Epithelial cell of prostate (primary cell): ENCODE measurements around the gene ADCYAP1R1.

Experiments
- DNase-seq: peaks from one replicate; pipeline ENCODE4 v3.0.0-alpha.2; 2011; ENCODE audit warnings: low read depth, low spot score
- H3K27ac ChIP-seq: fragments of 450-650 bp; 2 replicates; pipeline ENCODE4 v1.5.1; 2017; ENCODE audit warnings: mild to moderate bottlenecking

Gene ADCYAP1R1

DNA sequence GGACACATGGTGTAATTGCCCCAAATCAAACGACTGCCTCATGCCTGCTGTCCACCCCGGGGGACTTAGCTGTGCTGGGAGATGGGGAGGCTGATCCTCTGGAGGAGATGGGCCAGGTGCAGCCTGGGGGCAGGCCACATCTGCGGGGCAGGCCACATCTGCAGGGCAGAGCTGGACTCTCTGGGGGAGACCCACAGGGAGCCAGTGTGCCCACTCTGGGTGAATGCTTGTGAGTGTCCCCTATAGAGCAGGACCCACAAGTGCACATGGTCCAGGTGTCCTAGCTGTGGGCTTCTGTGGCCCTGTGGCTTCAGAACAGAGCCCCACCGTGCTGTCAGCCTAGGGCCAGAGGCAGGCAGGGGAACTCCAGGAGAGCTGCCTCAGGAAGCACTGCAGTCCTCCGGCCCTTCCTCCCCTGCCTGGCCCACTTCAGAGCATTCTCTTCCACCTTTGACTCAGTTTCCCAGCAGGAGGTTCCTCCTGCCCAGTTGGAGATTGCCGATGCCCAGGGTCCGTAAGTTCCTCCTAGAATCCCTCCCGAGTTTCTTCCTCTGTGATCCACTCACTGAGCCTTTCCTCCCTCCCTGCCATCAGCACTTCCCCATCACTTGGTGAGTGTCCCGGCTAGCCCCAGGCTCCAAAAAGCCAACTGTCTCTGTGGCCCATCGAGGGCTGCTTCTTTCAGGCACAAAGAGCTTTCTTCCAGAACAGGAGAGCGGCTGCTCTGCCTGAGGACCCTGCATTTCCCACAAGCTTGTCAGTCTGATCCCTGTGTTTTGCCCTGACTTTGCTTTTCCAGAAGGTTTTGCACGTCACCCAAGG, 50.3 kb downstream of the ADCYAP1R1 start:
- DNase-seq, result no peak
- H3K27ac ChIP-seq, result no peak overlapping the region

DNA sequence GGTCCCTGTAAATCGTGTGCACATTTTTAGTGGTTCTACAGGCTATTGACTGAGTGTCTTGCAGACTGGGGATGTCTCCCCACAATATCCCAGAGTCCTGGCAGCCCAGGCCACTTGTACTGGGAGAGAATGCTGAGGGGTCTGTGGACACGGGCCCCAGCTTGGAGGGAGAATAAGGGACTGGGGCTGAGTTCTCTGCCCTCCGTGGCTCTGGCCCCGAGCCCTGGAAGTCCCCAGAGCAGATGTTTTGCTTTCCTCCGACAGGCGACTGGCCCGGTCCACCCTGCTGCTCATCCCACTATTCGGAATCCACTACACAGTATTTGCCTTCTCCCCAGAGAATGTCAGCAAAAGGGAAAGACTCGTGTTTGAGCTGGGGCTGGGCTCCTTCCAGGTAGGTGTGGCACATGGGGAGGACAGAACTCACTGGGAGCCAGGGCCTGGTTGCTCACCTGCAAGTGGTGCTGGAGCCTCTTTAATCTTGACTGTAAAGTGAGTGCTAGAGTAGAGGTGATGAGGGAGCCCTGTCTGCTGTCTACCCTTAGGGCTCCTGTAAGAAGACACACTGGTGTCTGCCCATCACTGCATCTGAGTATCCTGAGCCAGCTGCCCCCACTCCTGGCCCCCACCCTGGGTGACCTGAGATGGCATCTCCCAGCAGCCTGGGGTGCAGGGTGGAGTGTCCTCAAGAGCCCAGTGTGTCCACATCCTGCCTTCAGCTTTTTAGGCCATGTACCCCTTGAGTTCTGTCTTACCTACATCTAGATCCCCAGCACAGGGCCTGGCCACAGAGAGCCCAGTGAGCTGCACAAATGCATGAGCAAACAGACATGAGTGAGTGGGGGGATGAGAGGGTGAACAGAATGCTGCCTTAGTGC, 51.1 kb downstream of the ADCYAP1R1 start:
- no peak for DNase-seq
- H3K27ac ChIP-seq, result no peak overlapping the region

GRCh38 chr7:31104361-31105255, 52.5 kb downstream of the ADCYAP1R1 start:
- DNase-seq, result no peak
- no peak overlapping the region for H3K27ac ChIP-seq

DNA sequence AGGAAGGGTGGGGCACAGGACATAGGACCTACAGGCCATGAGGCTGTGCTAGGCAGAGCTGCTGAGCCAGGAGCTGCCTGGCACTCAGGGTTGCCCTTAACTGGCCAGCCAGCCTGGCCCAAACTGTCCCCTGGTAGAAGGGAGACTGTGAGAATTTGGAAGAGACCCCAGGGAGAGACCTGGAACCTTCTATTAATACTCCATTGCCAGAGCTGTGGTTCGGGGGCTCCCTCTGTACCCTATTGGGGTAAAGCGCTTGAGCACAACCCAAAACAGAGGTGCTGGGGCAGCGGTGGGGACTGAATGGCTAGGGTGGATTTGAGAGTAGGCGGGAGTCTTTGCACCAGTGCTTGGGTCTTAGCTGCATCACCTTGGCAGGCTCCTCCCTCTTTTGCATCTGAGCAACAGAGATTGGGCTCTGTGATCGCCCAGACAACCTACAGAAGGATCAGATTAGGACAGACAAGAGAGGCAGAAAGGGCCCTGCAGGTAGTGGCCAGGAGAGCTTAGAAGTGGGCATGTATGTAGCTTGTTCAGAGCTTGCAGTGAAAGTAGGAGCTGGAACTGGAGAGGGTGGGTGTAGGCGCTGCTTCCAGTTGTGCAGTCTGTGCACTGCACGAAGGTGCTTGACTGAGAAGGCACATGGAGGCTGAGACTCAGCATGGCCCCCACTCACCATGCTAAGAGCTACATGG, 53.3 kb downstream of the ADCYAP1R1 start:
- DNase-seq, result no peak
- H3K27ac ChIP-seq, result no peak overlapping the region

- no peak for DNase-seq
- H3K27ac ChIP-seq, result no peak overlapping the region
Measured at GRCh38 chr7:31106303-31107105, 54.4 kb downstream of the ADCYAP1R1 start.

GRCh38 chr7:31107106-31108090, 55.3 kb downstream of the ADCYAP1R1 start:
- H3K27ac ChIP-seq, result no peak overlapping the region
- no peak for DNase-seq

- no peak for DNase-seq
- H3K27ac ChIP-seq, result no peak overlapping the region
Measured at GRCh38 chr7:31108097-31108657, 56.1 kb downstream of the ADCYAP1R1 start.

DNA sequence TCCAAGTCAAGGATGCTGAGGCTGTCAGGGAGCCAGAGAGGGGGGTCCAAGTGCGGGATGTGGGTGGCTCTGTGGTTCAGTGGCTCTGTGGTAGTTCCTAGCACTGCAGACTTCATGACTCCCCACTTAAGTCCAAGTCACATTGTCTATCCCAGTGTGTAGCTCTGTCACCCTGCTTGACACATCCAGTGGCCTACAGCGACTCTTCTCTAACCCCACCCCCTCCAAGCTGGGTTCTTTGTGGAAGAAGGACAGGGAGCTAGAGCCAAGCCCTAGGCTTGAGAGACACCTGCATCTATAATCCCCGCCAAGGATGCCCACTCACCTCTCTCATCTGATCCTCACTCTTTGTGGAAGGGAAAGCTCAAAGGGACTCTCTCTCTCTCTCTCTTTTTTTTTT, 57.6 kb downstream of the ADCYAP1R1 start:
- DNase-seq, result no peak
- no peak overlapping the region for H3K27ac ChIP-seq

DNA sequence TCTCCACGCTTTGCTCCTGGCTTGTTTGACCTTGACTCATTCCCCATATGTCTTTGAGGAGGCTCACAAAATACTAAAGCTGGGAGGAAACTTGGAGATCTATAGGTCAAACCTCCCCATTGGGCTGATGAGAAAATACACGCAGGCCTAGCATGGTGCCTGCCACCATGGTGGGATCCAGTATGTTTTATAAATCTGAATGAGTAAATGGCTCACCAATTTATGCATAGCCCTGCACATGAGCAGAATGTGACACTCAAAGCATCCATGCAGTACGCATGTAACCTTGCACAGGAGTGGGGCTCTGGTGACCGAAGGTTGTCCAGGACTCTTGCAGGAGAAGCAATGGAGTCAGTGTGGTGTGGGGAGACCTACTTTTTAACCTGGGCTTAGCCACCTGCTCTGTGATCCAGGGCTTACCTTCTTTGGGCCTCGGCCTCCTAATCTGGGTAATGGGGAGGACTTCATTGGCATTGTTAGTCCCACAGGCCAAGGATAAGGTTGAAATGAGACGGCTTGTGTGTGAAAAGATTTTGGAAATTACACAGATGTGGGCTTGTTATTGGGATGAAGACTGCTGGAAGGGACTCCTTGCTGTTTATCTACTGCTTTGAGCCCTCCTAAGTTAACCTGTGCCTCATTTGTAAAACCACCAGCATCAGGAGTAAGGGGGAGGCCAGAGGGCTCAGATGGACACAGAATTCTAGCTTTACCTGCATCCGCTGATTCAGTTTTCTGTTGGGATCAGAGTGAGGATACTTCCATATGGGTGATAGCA, 58.4 kb downstream of the ADCYAP1R1 start:
- DNase-seq, result no peak
- no peak overlapping the region for H3K27ac ChIP-seq

DNA sequence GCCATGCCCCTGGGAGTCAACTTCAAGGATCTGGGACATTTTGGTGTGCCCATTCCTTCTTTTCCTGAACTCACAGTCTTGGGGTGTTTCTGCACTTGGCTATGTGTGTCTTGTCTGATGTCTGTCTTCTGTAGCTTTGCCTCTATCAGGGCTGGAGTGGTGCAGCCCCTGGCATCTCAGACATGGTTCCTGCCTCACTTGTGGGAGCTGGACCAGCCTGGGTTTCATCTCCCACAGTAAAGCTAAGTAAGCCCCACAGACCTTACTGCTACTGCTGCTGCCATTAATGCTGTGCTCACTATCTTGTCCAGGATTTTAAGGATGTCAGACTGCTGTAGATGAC, 59.0 kb downstream of the ADCYAP1R1 start:
- no peak for DNase-seq
- no peak overlapping the region for H3K27ac ChIP-seq

GRCh38 chr7:31113660-31114059, 61.6 kb downstream of the ADCYAP1R1 start:
- DNase-seq, result no peak

DNA sequence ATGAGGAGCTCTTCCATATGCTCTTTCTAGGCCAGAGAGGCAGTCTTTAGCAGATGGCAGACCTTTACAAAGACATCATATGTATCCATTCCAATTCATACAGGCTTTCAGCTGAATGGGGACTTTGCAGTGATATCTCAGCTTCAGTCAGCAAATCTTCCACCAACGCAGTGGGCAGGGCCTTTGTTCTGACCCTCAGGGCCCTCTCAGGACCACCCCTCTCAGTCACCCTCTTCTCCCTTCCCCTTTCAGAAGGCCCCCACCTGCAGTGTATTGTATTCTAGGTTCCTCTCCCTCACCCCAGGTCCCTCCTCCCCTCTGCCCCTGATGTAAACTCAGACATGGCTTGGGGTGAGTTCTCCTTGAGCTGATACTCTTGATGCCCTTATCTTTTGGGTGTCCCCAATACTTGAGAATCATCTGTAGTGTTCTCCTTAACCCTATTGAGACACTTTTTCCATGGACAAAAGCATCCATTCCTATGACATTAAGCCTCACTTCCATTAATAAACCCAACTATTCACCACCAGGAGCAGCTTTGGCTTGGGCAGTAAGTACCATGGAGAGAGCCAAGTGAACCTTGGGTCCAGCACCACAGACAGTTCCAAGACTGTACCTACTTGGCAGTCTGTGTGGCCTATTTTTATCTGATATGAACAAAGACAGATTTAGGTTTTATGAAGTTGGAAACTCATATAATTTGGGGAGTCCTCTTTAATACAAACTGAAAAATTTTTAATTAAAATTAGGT, 62.7 kb downstream of the ADCYAP1R1 start:
- DNase-seq, result no peak
- H3K27ac ChIP-seq, result no peak overlapping the region

More at GRCh38 chr7:31113660-31114059, 61.6 kb downstream of the ADCYAP1R1 start:
- H3K27ac ChIP-seq, result no peak overlapping the region

DNA sequence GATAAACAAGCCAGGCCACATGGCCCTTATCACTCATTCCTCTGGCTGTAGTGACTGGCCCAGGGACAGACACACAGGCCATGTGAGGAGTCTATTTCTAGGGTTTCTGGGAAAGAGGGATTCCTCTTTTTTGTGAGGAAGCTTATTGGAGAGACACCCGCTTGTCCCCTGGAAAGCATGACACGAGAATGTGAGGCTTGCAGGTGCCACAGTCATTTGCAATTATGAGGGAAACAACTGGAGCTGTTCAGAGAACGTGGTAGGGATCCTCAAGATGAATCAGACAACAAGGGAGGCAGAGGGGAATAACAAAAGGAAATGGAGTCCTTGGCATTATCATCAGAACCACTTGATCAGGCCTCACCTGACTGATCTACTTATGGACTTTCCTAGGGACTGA, 64.5 kb downstream of the ADCYAP1R1 start:
- DNase-seq, result no peak
- no peak overlapping the region for H3K27ac ChIP-seq

DNA sequence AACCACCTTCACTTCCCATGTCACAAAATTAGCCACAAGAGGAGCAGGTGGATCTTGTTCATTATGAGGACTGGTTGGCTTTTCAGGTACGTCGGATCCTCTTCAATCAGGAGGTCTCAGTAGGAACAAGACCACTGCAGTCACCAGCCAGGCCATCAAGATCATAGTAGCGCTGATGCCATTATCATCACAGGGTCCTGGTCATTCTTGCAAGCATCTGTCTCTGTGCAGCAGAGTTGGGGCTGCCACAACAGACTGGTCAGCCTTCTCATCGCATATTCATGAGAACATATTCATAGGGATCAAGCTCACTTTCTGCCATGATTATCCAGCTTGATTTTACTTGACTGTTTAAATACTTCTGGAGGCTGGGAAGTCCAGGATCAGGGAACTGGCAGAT, 67.1 kb downstream of the ADCYAP1R1 start:
- DNase-seq, result no peak
- H3K27ac ChIP-seq, result no peak overlapping the region

DNA sequence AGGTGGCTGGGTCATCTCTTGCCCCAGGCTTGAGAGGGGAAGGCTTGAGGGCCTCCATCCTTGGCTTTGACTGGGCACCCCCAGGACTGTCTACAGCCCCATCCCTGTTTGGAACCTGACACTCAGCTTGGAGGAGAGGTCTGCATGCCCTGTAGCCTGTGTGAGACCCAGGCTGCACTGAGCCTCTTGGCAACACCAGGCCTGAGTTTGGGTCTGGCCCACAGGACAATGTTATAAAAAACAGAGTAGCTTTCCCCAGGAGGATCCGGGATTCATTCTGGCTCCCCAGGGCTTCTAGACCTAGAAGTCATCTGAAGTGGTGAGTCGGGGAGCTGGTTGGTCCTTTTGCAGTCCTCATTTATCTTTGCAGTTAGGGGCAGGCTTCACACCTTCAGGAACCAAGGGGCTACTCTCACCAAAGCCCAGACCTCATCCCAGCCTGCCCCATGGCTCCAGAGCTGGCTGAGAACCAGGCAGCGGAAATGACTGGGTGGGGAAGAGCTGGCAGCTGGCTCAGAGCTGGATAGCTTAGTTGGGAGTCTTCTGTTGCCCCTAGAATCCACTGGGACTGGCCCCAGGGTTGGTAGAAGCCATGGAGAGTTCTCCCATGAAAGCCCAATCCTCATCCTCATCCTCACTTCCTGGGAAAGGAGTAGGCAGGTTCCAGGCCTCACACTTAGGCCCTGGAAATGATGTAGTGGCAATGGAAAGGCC, 68.8 kb downstream of the ADCYAP1R1 start:
- H3K27ac ChIP-seq, result no peak overlapping the region
- no peak for DNase-seq

DNA sequence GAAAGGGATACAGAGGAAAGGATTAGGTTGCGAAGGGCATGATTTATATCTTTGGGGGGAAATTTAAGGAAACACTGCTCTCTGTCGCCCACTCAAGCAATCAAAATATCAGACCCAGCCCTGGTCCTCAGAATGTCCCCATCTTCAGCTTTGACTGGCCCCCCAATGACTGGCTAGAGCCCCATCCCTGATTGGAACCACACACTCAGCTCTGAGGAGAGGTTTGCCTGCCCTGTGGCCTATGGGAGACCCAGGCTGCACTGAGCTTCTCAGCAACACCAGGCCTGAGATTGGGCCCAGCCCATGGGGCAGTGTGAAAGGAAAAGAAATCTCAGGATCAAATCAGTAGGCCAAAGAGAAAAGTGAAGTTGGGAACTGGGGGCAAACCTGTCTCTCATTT, 69.5 kb downstream of the ADCYAP1R1 start:
- no peak overlapping the region for H3K27ac ChIP-seq
- no peak for DNase-seq
